Measurements from ENCODE around the gene EEPD1. TPM values are rescaled to one million over a fixed set of nuclear protein-coding genes. Genes with fewer than 3 reads are reported as not detected.

The EEPD1 gene
- total RNA-seq, 2 donors from 2014 or later, result 21.9 to 30.1 TPM

DNA sequence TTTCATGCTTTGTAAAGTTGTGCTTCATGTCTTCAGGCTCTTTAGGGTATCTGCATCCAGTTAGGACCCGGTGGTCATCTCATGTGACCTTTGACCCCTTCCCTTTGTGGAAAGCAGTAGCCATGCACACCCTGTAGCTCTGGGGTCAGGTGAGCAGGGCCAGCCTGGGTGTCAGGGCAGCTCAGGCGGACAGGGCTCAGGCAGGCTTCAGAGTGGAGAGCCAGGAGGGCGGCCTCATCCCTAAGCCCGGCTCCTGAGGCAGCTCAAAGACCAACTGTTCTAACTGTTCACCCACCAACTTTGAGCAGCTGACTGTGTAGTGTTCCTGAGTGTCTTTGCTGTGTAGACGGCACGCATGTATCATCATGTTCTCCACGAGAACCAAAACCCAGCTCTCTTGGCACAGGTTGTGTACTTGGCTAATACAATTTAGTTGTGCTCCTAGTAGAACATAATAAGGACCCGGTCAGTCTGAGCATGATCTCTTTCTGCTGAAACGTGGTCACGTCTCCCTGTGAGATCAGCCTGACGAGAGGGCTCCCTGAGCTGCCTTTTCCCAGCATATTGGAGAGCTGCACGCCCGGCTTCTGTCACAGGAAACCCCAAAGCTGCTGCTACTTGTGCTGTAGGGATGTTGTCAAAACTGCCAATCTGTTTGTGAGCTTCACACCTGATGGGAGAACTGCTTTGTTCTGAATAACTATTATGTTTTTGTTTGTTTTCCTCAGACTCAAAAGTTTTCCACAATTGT is 30.0 kb downstream of the EEPD1 start:
- no peaks in the 10 kb centered on the region for H3K4me1 ChIP-seq (replicated peaks)
- no peak overlapping the region for H3K27ac ChIP-seq
- no peaks in the 10 kb centered on the region for H3K27me3 ChIP-seq (replicated peaks; ENCODE audit: insufficient read depth)
- H3K36me3 ChIP-seq, result no peaks in the 10 kb centered on the region
- intact Hi-C loops (cut with DNase I), result no loop called here
- no peak for DNase-seq (ENCODE audit: low spot score)
- 53% methylated on average over 12 of the region's 13 CpGs for WGBS
- no peak overlapping the region for H3K4me3 ChIP-seq
- no peaks in the 10 kb centered on the region for H3K9me3 ChIP-seq
- TF ChIP-seq POLR2AphosphoS5 (IDR thresholded peaks at IDR 0.05) (no peak), POLR2A (IDR thresholded peaks at IDR 0.05) (no peak)
- TF ChIP-seq, protein P1, sequence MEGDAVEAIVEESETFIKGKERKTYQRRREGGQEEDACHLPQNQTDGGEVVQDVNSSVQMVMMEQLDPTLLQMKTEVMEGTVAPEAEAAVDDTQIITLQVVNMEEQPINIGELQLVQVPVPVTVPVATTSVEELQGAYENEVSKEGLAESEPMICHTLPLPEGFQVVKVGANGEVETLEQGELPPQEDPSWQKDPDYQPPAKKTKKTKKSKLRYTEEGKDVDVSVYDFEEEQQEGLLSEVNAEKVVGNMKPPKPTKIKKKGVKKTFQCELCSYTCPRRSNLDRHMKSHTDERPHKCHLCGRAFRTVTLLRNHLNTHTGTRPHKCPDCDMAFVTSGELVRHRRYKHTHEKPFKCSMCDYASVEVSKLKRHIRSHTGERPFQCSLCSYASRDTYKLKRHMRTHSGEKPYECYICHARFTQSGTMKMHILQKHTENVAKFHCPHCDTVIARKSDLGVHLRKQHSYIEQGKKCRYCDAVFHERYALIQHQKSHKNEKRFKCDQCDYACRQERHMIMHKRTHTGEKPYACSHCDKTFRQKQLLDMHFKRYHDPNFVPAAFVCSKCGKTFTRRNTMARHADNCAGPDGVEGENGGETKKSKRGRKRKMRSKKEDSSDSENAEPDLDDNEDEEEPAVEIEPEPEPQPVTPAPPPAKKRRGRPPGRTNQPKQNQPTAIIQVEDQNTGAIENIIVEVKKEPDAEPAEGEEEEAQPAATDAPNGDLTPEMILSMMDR (IDR thresholded peaks at IDR 0.05), result no peak

DNA sequence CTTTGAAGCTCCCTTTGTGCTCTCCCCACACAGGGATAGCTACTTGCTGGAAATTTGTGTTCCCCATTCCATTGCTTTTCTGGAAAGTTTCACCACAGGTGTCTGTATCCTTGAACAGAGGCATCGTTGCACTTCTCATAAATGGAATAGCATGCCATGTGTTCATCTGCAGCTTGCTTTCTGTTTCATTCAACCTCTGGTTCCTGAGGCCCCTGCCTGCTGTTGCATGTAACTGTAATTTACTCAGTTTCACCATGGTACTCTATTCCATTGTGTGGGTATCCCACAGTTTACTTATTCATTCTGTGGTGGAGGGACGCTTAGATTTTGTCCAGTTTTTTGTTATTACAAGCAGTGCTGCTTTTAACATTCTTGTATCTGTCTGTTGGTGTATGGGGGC is 32.0 kb downstream of the EEPD1 start:
- TF ChIP-seq POLR2AphosphoS5 (IDR thresholded peaks at IDR 0.05), result no peak
- TF ChIP-seq POLR2A (IDR thresholded peaks at IDR 0.05), result no peak
- TF ChIP-seq, protein P1 (IDR thresholded peaks at IDR 0.05), result no peak
- no peaks in the 10 kb centered on the region for H3K27me3 ChIP-seq (replicated peaks; ENCODE audit: insufficient read depth)
- DNase-seq (ENCODE audit: low spot score), result no peak
- H3K4me1 ChIP-seq (replicated peaks), result no peaks in the 10 kb centered on the region
- intact Hi-C loops (cut with DNase I), result no loop called here
- H3K27ac ChIP-seq, result no peak overlapping the region
- WGBS, result 72% methylated on average over 2 of the region's 2 CpGs
- no peaks in the 10 kb centered on the region for H3K36me3 ChIP-seq
- no peaks in the 10 kb centered on the region for H3K9me3 ChIP-seq
- no peak overlapping the region for H3K4me3 ChIP-seq

DNA sequence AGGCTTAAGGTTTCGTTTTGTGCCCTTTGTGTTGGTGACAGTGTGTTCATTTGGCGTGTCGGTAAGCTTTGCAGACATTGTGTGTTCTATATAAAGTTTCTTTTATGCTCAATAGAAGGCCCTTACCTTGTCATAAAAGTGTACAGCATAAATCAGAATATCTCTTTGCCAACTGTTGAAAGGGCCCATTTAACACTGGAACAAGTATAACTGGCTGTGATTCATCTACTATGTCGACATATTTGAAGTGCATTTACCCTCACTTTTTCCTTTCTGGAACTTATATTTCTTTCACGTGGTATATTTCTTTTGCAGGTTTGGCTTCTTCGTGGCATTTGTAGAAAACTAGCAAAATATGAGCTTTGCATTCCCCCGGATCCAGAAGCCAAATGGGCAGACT is 32.7 kb downstream of the EEPD1 start:
- Histone ChIP-seq H3K4me3 (no peak overlapping the region), H3K27ac (no peak overlapping the region), H3K36me3 (no peaks in the 10 kb centered on the region), H3K9me3 (no peaks in the 10 kb centered on the region), H3K4me1 (replicated peaks) (no peaks in the 10 kb centered on the region), H3K27me3 (replicated peaks; ENCODE audit: insufficient read depth) (no peaks in the 10 kb centered on the region)
- intact Hi-C loops (cut with DNase I), result no loop called here
- TF ChIP-seq, protein P1 (IDR thresholded peaks at IDR 0.05), result no peak
- TF ChIP-seq POLR2AphosphoS5 (IDR thresholded peaks at IDR 0.05) (peak; percentile 55), POLR2A (IDR thresholded peaks at IDR 0.05) (no peak)
- DNase-seq (ENCODE audit: low spot score), result no peak
- 52% methylated on average over 7 of the region's 7 CpGs for WGBS

DNA sequence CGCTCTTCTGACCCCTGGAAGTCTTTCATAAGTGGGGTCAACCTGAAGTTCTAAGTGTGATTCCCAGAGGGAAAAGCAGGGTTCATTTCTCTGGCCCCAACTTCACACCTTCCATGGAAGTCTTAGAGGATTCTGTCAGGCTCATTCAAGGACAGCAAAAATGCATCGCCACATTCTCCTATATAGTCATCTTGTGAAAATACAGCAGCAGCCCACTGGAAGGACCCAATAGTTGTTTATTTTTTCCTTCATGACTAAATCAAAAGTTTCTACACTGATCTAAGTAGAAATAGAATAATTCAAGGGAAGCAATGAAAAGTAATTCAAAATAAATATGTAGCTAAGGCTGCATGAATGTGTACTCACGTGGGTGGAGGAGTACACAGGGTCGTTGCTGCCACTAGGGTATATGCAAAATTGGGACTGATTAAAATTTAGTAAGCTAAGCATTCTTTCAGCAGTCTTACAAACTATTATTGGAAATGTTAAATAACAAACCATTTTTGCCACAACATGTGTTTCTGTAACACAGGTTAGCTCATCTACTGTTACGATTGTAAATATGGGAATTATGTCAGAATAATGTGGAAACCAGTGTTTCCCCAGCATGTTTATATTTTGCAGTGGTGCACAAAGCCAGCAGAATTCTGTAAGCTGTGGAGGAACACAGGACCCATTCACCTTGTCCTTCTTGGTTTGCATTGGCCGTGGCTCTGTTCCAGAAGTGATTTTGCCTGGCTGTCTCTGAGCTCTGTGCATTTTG is 33.5 kb downstream of the EEPD1 start:
- intact Hi-C loops (cut with DNase I), result no loop called here
- TF ChIP-seq POLR2AphosphoS5 (IDR thresholded peaks at IDR 0.05) (peak; percentile 47), POLR2A (IDR thresholded peaks at IDR 0.05) (no peak)
- TF ChIP-seq, protein P1 (IDR thresholded peaks at IDR 0.05), result no peak
- H3K36me3 ChIP-seq, result no peaks in the 10 kb centered on the region
- peak; percentile 66 for DNase-seq (ENCODE audit: low spot score)
- H3K9me3 ChIP-seq, result no peaks in the 10 kb centered on the region
- H3K4me1 ChIP-seq (replicated peaks), result no peaks in the 10 kb centered on the region
- no peaks in the 10 kb centered on the region for H3K27me3 ChIP-seq (replicated peaks; ENCODE audit: insufficient read depth)
- 67% methylated on average over 6 of the region's 6 CpGs for WGBS
- H3K27ac ChIP-seq, result no peak overlapping the region
- no peak overlapping the region for H3K4me3 ChIP-seq
